ENCODE measurements around the gene IRGM.
"Not testable (repeated sequence)": the region's sequence is repeated elsewhere in the genome, so short reads cannot be mapped to it uniquely, and the experiment has no call there.

The IRGM gene, protein sequence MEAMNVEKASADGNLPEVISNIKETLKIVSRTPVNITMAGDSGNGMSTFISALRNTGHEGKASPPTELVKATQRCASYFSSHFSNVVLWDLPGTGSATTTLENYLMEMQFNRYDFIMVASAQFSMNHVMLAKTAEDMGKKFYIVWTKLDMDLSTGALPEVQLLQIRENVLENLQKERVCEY

GRCh38 chr5:150846308-150846653 is at the start of gene IRGM:
TSS of gene IRGM (plus strand) at chr5:150846521. CDS start at chr5:150848124, 1,603 bp downstream.
- not testable (repeated sequence) for DNase-seq

DNA sequence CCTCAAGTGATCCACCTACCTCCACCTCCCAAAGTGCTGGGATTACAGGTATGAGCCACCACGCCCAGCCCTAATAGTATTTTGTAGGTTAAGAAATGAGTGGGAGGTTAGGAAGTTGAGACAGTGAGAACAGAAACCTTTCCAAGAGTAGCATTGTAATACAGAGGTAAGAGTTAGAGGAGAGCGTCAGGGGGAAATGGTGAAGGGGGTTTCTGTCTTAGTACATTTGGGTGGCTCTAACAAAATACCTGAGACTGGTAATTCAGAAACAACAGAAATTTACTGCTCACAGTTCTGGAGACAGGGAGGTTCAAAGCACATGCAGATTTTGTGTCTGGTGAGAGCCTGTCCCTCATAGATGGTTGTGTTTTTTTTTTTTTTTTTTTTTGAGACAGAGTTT is 48.9 kb upstream of the IRGM start:
- DNase-seq = no peak

DNA sequence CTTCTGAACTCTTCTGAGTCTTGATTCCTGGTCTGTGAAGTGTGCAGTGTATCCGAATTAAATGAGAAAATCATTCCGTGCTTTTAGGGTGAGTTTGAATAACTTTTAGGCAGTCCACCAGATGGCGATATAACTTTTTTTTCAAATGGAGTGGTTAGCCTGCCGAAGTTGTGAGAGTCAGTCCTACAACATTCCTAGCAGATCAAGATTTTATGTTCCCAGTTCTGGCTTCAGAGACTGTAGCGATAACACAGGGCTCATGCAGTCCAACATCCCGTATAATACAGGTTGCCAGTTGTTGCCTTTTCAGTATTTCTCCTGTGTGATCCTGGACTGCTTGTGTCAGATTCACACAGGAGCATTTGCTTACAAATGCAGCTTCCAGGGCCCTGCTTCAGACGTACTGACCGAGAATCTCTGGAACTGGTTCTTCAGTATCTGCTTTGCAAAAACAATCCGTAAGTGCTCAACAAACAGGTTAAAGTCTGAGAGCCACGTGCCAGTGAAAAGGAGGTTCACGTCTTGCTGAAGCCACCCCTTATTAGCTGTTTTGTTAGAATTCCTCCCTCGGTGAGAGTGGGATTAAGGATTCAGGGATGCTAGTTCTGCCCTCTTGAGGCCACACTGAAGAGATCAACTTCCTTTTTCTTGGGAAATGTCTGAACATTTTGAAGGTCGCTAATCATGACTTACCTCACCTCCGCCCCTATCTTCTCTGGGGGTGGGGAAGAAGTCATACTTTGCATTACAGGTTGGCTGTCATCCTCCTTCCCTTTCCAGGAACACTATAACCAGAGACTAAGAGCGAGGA is 45.0 kb upstream of the IRGM start:
- DNase-seq = peak; percentile 0

DNA sequence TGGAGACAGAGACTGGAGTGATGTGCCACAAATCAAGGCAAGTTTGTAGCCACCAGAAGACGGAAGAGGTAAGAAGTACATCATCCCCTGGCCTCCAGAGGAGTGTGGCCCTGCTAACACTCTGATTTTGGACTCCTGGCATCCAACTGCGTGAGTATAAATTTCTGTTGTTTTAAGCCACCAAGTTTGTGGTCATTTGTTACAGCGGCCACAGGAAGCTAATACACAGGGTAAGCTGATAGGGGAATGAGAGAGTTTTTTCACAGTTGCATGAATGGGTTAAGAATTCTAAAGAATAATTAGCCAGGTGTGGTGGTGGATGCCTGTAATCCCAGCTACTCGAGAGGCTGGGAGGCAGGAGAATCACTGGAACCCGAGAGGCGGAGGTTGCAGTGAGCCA is 41.9 kb upstream of the IRGM start:
- DNase-seq = no peak

GRCh38 chr5:150809363-150809762 is 37.0 kb upstream of the IRGM start:
- no peak for DNase-seq

- DNase-seq = no peak
Observed at GRCh38 chr5:150815010-150815409, 31.3 kb upstream of the IRGM start.

DNA sequence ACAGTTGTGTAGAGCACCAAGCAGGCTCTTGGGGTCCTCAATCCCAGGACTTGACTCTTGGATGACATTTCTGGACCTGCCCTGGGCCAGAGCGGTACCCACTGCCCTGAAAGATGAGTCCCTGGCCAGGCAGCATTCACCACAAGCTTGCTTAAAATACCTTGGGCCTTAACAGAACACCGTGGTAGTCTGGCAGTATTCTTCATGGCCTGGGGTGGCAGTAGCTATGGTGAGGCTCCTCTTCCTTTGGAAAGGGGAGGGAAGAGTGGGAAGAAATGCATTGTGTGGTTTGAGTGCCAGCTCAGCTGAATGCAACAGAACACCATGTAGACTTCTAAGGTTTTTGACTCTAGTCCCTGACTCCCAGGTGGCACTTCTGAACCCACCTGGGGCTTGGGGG is 29.4 kb upstream of the IRGM start:
- no peak for DNase-seq

- no peak for DNase-seq
Observed at GRCh38 chr5:150829744-150830143, 16.6 kb upstream of the IRGM start.

GRCh38 chr5:150831821-150832220 is 14.5 kb upstream of the IRGM start:
- not testable (repeated sequence) for DNase-seq

GRCh38 chr5:150836064-150836463 is 10.3 kb upstream of the IRGM start:
- DNase-seq = no peak

GRCh38 chr5:150836703-150837102 is 9.6 kb upstream of the IRGM start:
- no peak for DNase-seq

DNA sequence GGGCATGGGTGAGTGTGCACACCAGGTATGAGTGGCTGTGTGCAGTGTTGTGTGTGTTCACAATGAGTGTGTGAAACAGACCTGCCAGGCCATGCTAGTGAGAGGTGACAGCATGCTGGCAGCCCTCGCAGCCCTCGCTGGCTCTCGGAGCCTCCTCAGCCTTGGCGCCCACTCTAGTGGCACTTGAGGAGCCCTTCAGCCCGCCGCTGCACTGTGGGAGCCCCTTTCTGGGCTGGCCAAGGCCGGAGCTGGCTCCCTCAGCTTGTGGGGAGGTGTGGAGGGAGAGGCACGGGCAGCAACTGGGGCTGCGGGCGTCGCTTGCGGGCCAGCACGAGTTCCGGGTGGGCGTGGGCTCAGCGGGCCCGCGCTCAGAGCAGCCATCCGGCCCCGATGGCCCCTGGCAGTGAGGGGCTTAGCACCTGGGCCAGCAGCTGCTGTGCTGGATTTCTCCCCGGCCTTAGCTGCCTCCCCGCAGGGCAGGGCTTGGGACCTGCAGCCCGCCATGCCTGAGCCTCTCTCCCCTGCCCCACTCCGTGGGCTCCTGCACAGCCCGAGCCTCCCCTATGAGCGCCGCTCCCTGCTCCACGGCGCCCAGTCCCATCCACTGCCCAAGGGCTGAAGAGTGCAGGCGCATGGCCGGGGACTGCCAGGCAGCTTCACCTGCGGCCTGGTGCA is 999 bp upstream of the IRGM start:
- not testable (repeated sequence) for DNase-seq

GRCh38 chr5:150846654-150847333 is 473 bp downstream of the IRGM start:
- DNase-seq = peak; percentile 16

GRCh38 chr5:150847334-150847695 is 994 bp downstream of the IRGM start:
- no peak for DNase-seq

DNA sequence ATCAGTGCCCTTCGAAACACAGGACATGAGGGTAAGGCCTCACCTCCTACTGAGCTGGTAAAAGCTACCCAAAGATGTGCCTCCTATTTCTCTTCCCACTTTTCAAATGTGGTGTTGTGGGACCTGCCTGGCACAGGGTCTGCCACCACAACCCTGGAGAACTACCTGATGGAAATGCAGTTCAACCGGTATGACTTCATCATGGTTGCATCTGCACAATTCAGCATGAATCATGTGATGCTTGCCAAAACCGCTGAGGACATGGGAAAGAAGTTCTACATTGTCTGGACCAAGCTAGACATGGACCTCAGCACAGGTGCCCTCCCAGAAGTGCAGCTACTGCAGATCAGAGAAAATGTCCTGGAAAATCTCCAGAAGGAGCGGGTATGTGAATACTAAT is 1.9 kb downstream of the IRGM start:
- DNase-seq = no peak

DNA sequence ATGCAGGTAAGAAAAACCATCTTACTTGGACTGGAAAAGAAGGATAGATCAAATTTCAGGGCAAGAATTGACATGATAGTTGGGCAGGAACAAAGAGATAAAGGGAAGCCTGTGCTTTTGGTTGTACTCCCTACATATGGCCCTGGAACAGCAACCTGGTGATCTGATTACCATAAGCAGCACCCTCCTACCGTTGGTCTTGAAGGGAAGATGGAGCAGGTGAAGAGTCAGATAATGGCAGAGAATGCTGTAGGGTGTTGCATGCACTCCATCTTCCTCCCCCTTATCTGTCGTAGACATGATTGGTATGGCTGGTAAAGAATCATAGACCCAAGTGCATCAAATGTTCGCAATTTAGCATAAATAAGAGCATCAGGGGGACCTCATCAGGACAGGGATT is 4.7 kb downstream of the IRGM start:
- no peak for DNase-seq

DNA sequence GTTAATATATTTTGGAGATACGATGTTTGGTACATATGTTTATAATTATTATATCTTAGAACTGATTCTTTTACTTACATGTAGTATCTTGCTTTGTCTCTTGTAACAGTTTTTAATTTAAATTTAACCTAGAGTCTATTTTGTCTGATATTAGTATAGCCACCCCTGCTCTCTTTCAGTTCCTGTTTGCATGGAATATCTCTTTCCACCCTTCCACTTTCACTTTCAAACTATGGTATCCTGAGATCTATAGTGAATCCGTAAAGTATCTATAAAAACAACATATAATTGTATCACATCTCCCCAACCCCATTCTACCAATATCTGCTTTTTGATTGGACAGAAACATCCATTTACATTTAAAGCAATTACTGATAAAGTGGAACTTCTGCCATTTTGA is 7.2 kb downstream of the IRGM start:
- DNase-seq = no peak

GRCh38 chr5:150856700-150857099 is 10.4 kb downstream of the IRGM start:
- DNase-seq = not testable (repeated sequence)

DNA sequence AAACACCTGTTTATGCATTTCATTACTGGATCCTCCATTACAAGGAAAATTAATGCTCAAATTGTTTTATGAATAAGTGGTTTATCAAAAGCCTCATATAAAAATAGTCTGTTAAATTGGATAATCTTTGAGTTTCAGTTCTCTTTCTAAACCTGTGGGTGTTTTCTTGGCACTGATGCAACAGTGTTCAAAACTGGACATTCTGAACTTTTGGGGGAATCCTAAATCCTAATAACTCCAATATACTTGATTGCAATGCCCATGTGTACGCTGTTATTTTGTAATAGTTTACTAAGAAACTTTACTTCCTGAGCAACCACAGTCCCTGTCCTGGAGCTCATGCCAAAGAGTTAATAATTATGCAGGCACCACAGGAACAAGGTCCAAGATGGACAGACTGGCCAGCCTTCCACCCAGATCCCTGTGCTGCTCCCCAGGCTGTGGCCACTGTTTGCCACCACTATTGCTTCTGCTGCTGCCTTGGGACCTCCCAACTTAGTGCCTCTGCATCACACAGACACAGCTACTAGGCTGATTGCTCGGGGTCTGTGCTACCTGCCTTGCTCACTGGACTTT is 14.0 kb downstream of the IRGM start:
- no peak for DNase-seq

DNA sequence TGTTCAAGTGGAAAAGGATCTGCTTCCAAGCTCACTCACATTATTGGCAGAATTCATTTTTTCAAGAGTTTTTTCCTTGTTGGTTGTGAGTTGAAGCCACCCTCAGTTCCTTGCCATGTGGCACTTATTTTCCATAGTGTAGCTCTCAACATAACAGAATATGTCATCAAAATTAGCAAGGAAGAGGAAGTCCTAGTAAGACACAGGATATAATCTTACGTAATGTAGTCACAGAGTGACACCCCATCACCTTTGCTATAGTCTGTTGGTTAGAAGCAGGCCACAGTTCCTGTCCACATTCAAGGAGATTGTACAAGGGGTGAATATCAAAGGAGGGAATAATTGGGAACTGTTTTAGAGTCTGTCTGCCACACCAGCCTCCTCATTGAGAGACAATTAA is 15.7 kb downstream of the IRGM start:
- DNase-seq = no peak

- no peak for DNase-seq
Observed at GRCh38 chr5:150879358-150879757, 33.0 kb downstream of the IRGM start.

- DNase-seq = no peak
Observed at GRCh38 chr5:150895431-150896428, 49.4 kb downstream of the IRGM start.

Data from DMS79 (cell line).